ENCODE measurements around the gene FGD1. TPM values are rescaled to one million over a fixed set of nuclear protein-coding genes. Genes with fewer than 3 reads are reported as not detected.
A peak's percentile ranks its signal among the peaks of the same experiment; 100 is the strongest.

Gene FGD1
- total RNA-seq, 1 experiment from 2014 or later: 19.2 TPM

DNA sequence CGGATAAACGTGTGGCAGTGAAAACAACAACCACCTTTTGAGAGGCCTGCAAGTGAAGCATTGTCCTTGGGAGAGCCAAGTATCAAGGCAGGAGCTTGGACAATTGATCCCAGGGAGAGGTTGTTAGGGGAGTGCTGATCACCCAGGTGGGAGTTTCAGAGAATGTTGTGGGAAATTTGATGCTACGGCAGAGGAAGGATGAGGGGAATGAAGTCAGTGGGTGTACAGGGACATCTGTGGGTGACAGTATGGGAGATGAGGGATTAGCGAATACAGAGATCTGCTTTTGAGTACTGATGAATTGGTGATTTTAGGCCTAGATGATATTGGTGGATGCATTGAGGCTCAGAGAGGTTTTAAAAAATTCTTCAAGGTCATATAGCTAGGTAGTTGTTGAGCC, 38.2 kb upstream of the FGD1 start:
- H3K4me2 ChIP-seq (ENCODE audit: insufficient read depth, insufficient read length, low read length): no peak overlapping the region

More for the DNA sequence above, 38.2 kb upstream of the FGD1 start:
- H3K27me3 Mint-ChIP-seq (ENCODE audit: low read depth): peaks cover 2% of the 10 kb centered on the region
- no peak overlapping the region for H2BK12ac ChIP-seq (ENCODE audit: insufficient read length, low read depth, low read length)
- H3K18ac ChIP-seq (ENCODE audit: insufficient read length, low read depth, low read length): no peak overlapping the region
- peaks cover 46 to 78% (median 56%) of the 10 kb centered on the region in 3 experiments for H3K36me3 Mint-ChIP-seq (ENCODE audit: insufficient read depth in 1 of 3, low read depth in 3 of 3)
- no peak overlapping the region for H2AFZ ChIP-seq (ENCODE audit: low read length)
- no peak overlapping the region for H3K56ac ChIP-seq (ENCODE audit: insufficient read length, low read depth, low read length)
- no peaks in the 10 kb centered on the region for H3K23me2 ChIP-seq (ENCODE audit: insufficient read length, low read depth, low read length, poor library complexity, severe bottlenecking)
- H4K91ac ChIP-seq (ENCODE audit: insufficient read length, low read depth, low read length): no peak overlapping the region
- H4K20me1 ChIP-seq (ENCODE audit: control insufficient read depth, insufficient read depth, insufficient read length): no peaks in the 10 kb centered on the region
- H3K4me1 ChIP-seq (ENCODE audit: insufficient read depth, low read length): no peaks in the 10 kb centered on the region
- H3K79me1 ChIP-seq (ENCODE audit: insufficient read depth, low read depth, low read length, poor library complexity, severe bottlenecking): no peaks in the 10 kb centered on the region
- H2BK15ac ChIP-seq (ENCODE audit: low read depth, low read length): no peak overlapping the region
- H3K9me3 Mint-ChIP-seq: peaks cover 64 to 71% of the 10 kb centered on the region in 2 experiments
- H4K5ac ChIP-seq (ENCODE audit: insufficient read length, low read depth, low read length): no peak overlapping the region
- WGBS (ENCODE audit: extremely low coverage, insufficient read length, low lambda C conversion rate): no CpG with 5 or more reads among the region's 4 CpGs
- TF ChIP-seq, protein P1, sequence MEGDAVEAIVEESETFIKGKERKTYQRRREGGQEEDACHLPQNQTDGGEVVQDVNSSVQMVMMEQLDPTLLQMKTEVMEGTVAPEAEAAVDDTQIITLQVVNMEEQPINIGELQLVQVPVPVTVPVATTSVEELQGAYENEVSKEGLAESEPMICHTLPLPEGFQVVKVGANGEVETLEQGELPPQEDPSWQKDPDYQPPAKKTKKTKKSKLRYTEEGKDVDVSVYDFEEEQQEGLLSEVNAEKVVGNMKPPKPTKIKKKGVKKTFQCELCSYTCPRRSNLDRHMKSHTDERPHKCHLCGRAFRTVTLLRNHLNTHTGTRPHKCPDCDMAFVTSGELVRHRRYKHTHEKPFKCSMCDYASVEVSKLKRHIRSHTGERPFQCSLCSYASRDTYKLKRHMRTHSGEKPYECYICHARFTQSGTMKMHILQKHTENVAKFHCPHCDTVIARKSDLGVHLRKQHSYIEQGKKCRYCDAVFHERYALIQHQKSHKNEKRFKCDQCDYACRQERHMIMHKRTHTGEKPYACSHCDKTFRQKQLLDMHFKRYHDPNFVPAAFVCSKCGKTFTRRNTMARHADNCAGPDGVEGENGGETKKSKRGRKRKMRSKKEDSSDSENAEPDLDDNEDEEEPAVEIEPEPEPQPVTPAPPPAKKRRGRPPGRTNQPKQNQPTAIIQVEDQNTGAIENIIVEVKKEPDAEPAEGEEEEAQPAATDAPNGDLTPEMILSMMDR (conservative IDR thresholded peaks at IDR 0.05): no peak
- no peak overlapping the region for H3K27ac ChIP-seq (ENCODE audit: insufficient read length, low read depth, low read length)
- H3K27me3 ChIP-seq (ENCODE audit: insufficient read depth, low read length): no peaks in the 10 kb centered on the region
- peak overlapping the region in 2 of 3 experiments; percentile 0 to 3; a peak in 1 of 7 replicates for H3K27ac Mint-ChIP-seq
- H2BK20ac ChIP-seq (ENCODE audit: low read depth, low read length, poor library complexity, severe bottlenecking): no peak overlapping the region
- H3K9me3 ChIP-seq (ENCODE audit: control insufficient read depth, low read depth, low read length): peaks cover 25% of the 10 kb centered on the region
- H2BK120ac ChIP-seq (ENCODE audit: low read depth, low read length, poor library complexity, severe bottlenecking): no peak overlapping the region
- no peak overlapping the region for H2BK5ac ChIP-seq (ENCODE audit: insufficient read length, low read length)
- no peak overlapping the region for H3K14ac ChIP-seq (ENCODE audit: insufficient read depth, low read length)
- DNase-seq: no peak
- peaks cover 4 to 20% of the 10 kb centered on the region in 2 experiments; a peak in 3 of 4 replicates for H3K4me1 Mint-ChIP-seq
- H3K4me3 Mint-ChIP-seq: peak overlapping the region; percentile 3 to 9; a peak in 2 of 5 replicates
- no peak overlapping the region for H3K23ac ChIP-seq (ENCODE audit: insufficient read length, low read depth, low read length)
- H4K8ac ChIP-seq (replicated peaks; ENCODE audit: insufficient read length, low read depth, low read length): no peak overlapping the region
- peaks cover 10% of the 10 kb centered on the region; the same call in 1 of the 2 replicates for H3K79me2 ChIP-seq (ENCODE audit: insufficient read depth, low read length)
- no peak overlapping the region for H3T11ph ChIP-seq (ENCODE audit: low read length)
- H2AK5ac ChIP-seq (ENCODE audit: insufficient read length, low read length): no peak overlapping the region
- H3K9ac ChIP-seq (ENCODE audit: extremely low read depth, insufficient read length, low read length): no peak overlapping the region
- H3K4ac ChIP-seq (ENCODE audit: low read depth, low read length): no peak overlapping the region
